Stomach smooth muscle (tissue), 2 donors: ENCODE data around the gene RASSF1.
A peak's percentile ranks its signal among the peaks of the same experiment; 100 is the strongest.
"Not testable (repeated sequence)": the region's sequence is repeated elsewhere in the genome, so short reads cannot be mapped to it uniquely, and the experiment has no call there.

Source experiments
- H3K27ac ChIP-seq: one replicate; pipeline ENCODE4 v1.7.0; 2013; ENCODE audit warnings: mild to moderate bottlenecking, low read length, inconsistent platforms
- H3K27me3 ChIP-seq, 2 donors: one replicate each; pipeline ENCODE4 v1.7.0; 2013; ENCODE audit warnings: low read length in 2 of 2; ENCODE audit not compliant: insufficient read depth in 2 of 2, control insufficient read depth in 1 of 2
- H3K36me3 ChIP-seq, 2 donors: one replicate each; pipeline ENCODE4 v1.7.0; 2013; ENCODE audit warnings: low read length in 2 of 2; ENCODE audit not compliant: control insufficient read depth in 2 of 2, insufficient read depth in 2 of 2
- H3K4me1 ChIP-seq: one replicate; pipeline ENCODE4 v1.7.0; 2013; ENCODE audit warnings: low read length; ENCODE audit not compliant: control insufficient read depth, insufficient read depth
- H3K4me3 ChIP-seq, 2 donors: one replicate each; pipeline ENCODE4 v1.7.0; 2013; ENCODE audit warnings: low read length in 2 of 2
- H3K9ac ChIP-seq, 2 donors: one replicate each; pipeline ENCODE4 v1.7.0; 2013; ENCODE audit warnings: low read length in 2 of 2, mild to moderate bottlenecking in 1 of 2
- H3K9me3 ChIP-seq, 2 donors: one replicate each; pipeline ENCODE4 v1.7.0; 2013; ENCODE audit warnings: low read length in 2 of 2; ENCODE audit not compliant: control insufficient read depth in 2 of 2
- donor health status: healthy.
- donor health status: Pancreatic carcinoma.

The RASSF1 gene

GRCh38 chr3:50292159-50293078 is 48.2 kb downstream of the RASSF1 start, which contains the start of gene IFRD2:
Gene IFRD2, minus strand, starts transcription at chr3:50292429. Its CDS starts 155 bp downstream, at chr3:50292274.
- H3K4me1 ChIP-seq, result peaks cover 23% of the 10 kb centered on the region
- H3K9me3 ChIP-seq, result no peaks in the 10 kb centered on the region
- H3K4me3 ChIP-seq, result peak within 1 kb of the TSS; percentile 92 to 98
- no peaks in the 10 kb centered on the region for H3K27me3 ChIP-seq
- peak within 1 kb of the TSS; percentile 90 for H3K27ac ChIP-seq
- H3K36me3 ChIP-seq, result peaks cover 26 to 28% of the 10 kb centered on the region in 2 donors
- H3K9ac ChIP-seq, result peak within 1 kb of the TSS; percentile 86 to 92

- H3K27ac ChIP-seq, result no peak overlapping the region
- H3K27me3 ChIP-seq, result no peaks in the 10 kb centered on the region
- no peaks in the 10 kb centered on the region for H3K9me3 ChIP-seq
- no peak overlapping the region for H3K9ac ChIP-seq
- no peak overlapping the region for H3K4me3 ChIP-seq
- H3K4me1 ChIP-seq, result peaks cover 23% of the 10 kb centered on the region
- H3K36me3 ChIP-seq, result peaks cover 28 to 30% of the 10 kb centered on the region in 2 donors
Measured at GRCh38 chr3:50290161-50290641, 50.4 kb downstream of the RASSF1 start.

- H3K9me3 ChIP-seq, result no peaks in the 10 kb centered on the region
Measured at GRCh38 chr3:50289130-50289529, 51.5 kb downstream of the RASSF1 start.

GRCh38 chr3:50288387-50289007 is 52.1 kb downstream of the RASSF1 start:
- no peaks in the 10 kb centered on the region for H3K27me3 ChIP-seq
- no peak overlapping the region for H3K4me3 ChIP-seq
- H3K9me3 ChIP-seq, result no peaks in the 10 kb centered on the region
- no peak overlapping the region for H3K9ac ChIP-seq
- peaks cover 23% of the 10 kb centered on the region for H3K4me1 ChIP-seq
- H3K27ac ChIP-seq, result no peak overlapping the region
- peaks cover 28 to 30% of the 10 kb centered on the region in 2 donors for H3K36me3 ChIP-seq

More at GRCh38 chr3:50289130-50289529, 51.5 kb downstream of the RASSF1 start:
- no peak overlapping the region for H3K27ac ChIP-seq
- H3K4me1 ChIP-seq, result peaks cover 23% of the 10 kb centered on the region
- H3K9ac ChIP-seq, result no peak overlapping the region
- no peaks in the 10 kb centered on the region for H3K27me3 ChIP-seq
- no peak overlapping the region for H3K4me3 ChIP-seq
- peaks cover 28 to 30% of the 10 kb centered on the region in 2 donors for H3K36me3 ChIP-seq

GRCh38 chr3:50287262-50287661 is 53.4 kb downstream of the RASSF1 start:
- Histone ChIP-seq H3K27me3 (no peaks in the 10 kb centered on the region), H3K4me3 (no peak overlapping the region), H3K4me1 (peaks cover 14% of the 10 kb centered on the region), H3K9me3 (no peaks in the 10 kb centered on the region), H3K9ac (no peak overlapping the region), H3K36me3 (peaks cover 28 to 30% of the 10 kb centered on the region in 2 donors), H3K27ac (no peak overlapping the region)

GRCh38 chr3:50286322-50287227 is 54.1 kb downstream of the RASSF1 start:
- H3K9me3 ChIP-seq, result no peaks in the 10 kb centered on the region
- H3K36me3 ChIP-seq, result peaks cover 28 to 30% of the 10 kb centered on the region in 2 donors
- no peaks in the 10 kb centered on the region for H3K27me3 ChIP-seq
- no peak overlapping the region for H3K4me3 ChIP-seq
- H3K27ac ChIP-seq, result no peak overlapping the region
- H3K4me1 ChIP-seq, result peaks cover 12% of the 10 kb centered on the region
- H3K9ac ChIP-seq, result no peak overlapping the region

- H3K4me1 ChIP-seq, H3K9me3 ChIP-seq, H3K27ac ChIP-seq, H3K4me3 ChIP-seq, H3K27me3 ChIP-seq, H3K9ac ChIP-seq: not testable (repeated sequence)
- peaks cover 17% of the 10 kb centered on the region in 2 donors for H3K36me3 ChIP-seq
Measured at GRCh38 chr3:50284121-50284520, 56.5 kb downstream of the RASSF1 start.
